ENCODE results near the gene KRTAP12-4. TPM values are rescaled to one million over a fixed set of nuclear protein-coding genes. Genes with fewer than 3 reads are reported as not detected.
"Not testable (repeated sequence)": the region's sequence is repeated elsewhere in the genome, so short reads cannot be mapped to it uniquely, and the experiment has no call there.

KRTAP12-4 gene
- total RNA-seq (2014; rRNA removed): not detected in 2 replicates
- not detected for polyA plus RNA-seq (2012)

DNA sequence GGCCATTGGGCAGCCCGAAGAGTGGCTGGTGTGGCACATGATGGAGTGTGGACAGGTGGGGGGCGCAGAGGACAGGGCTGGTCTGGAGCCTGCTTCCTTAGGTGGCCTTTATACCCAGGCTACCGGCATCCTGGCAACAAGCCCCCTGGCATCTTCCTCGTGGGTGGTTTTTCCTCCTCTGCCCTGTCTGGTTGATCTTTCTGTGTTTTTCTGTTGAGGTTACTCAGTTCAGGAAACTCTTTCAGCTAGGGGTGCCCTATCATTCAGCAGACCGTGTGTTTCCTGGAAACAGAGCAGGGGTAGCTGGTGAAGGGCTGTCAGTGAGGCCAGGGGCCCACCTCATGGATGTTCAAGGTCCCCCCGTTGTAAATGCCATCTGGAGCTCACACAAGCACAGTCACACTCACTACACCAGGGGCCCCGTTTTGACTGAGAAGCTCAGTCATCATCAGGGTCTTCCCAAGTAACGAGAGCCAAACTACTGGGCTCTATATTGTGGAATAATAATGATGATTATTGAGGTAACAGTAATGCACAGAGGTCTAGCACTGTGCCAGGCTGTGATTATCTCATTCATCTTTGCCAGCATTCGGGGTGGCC lies at the start of gene KRTAP12-4:
TSS of gene KRTAP12-4 (minus strand) at position 84 of the 600 bp plus-strand sequence. CDS start at position 39, 45 bp downstream.
- no peak for DNase-seq (ENCODE audit: low read depth)

- no peak for DNase-seq (ENCODE audit: low read depth)
Measured at GRCh38 chr21:44703731-44704635, 49.5 kb upstream of the KRTAP12-4 start.

DNA sequence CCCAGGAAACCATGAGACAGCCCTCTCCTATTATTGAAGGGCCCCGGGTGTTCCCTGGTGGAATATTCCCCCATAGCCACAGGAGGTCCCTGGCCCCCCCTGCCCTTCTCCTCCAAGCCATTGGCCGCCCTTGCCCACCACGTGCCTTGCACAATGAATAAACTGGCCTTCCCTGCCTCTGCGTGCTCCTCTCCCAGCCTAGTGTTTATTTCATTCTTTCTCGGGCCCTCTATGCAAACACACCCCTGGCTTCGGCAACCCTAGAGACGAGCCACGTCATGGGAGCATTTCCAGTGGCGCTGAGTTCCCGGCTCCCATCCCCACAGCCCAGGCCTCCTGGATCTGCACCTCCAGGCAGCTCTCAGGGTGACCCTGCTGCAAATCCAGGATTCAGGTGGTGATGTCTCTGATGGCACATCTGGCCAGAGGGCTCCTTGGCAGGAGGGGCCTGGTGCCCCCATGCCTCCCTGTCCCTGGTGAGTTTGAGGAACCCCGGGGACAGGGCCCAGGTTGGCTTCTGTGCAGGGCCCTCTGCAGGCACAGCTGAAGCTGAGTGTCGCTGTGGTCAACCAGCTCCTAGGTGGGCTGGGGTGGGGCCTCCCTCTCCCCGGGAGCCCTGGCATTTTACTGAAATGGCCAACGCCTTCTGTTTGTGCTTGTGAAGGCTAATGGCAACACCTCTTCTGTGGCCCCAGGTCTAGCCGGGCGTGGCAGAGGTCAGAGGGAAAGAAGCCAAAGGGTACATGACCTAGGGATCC lies 48.7 kb upstream of the KRTAP12-4 start:
- DNase-seq (ENCODE audit: low read depth): no peak

GRCh38 chr21:44702111-44702972 lies 47.9 kb upstream of the KRTAP12-4 start:
- DNase-seq (ENCODE audit: low read depth): no peak

DNA sequence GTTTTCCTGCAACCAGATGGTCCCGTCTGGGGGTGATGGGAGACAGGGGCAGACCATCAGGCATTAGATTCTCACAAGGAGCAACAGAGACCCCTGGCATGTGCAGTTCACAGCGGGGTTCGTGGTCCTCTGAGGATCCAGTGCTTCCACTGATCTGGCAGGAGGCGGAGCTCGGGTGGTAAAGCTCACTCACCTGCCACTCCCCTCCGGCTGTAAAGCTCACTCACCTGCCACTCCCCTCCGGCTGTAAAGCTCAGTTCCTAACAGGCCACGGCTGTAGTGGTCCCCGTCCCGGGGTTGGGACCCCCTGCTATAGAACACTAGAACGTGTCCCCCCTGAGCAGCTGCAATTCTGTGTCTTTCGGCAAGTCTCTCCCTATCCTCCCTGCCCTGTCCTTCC lies 47.1 kb upstream of the KRTAP12-4 start:
- DNase-seq (ENCODE audit: low read depth): no peak

DNA sequence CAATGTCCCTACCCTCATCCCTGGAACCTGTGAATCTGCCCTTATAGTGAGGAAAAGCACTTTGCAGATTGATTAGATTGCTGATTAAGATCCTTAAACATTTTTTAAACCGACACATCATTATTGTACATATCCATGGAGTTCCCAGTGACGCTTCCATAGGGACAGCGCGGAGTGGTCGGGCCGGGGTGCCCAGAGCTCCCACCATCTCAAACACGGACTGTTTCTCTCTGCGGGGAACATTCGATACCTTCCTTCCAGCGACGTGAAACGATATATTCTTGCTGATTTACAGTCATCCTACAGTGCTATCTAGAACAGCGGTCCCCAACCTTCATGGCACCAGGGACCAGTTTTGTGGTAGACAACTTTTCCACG lies 46.6 kb upstream of the KRTAP12-4 start:
- DNase-seq (ENCODE audit: low read depth): no peak

DNA sequence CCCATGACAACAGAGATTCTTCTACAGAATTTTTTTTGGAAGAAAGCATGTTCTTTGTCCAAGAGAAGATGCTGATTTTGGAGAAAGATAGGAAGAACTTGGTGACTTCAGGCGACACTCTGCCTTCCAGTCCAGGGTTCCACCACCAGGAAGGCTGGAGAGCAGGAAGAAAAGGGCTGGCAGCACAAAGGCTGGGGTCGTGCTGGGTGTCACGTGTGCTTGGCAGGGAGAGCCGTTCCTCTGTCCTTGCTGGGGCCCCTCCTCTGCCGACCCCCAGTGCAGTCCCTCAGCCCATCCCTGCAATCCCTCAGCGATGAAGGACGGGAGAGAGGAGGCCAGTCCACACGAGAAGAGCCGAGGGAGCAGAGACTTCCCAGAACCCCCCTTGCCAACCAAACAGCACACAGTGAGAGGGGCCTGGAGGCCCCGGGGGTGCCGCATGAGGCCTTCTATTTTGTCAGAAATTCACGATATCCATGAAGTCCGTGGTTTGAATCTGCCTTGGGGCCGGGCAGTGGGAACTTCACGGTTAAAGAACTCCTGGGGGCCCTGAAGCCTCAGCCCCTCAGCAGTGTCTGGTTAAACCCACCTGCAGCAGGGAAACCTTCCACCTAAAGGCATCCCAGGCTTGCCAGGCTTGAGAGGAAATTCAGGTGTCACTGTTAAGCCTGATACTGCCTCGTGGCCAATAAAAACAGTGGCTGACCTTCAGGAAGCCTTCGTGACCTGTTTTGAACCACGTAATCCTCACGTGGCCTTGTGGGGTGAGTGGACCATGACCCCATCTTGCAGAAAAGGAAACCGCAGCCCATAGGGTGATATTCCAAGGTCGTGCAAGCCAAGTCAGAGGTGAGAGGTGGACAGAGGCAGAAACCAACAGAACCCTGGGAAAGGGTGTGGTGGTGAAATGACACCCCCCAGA lies 45.9 kb upstream of the KRTAP12-4 start:
- no peak for DNase-seq (ENCODE audit: low read depth)

DNA sequence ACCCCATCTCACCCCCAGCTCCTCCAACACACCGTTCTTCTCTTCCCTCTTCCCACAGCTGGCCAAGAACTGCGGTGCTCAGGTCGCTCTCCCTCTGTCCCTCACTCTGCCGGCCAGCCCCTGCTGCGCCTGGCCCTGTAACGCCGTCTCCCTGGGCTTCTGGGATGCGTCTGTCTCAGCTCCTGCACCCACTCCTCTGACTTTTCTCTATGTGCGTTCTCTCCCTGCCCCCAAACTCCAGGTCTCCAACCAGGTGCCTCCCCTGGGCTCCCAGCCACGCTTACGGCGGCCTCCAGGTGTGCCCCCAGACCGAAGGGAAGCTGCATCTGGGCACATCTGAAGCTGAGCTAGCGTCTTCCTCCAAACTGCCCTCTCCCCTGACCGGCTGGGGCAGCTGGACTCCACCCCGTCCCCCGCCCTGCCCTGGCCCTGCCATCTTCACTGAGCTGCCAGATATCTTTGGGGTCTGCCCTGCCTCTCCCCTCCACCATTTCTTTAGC lies 45.1 kb upstream of the KRTAP12-4 start:
- DNase-seq (ENCODE audit: low read depth): no peak

DNA sequence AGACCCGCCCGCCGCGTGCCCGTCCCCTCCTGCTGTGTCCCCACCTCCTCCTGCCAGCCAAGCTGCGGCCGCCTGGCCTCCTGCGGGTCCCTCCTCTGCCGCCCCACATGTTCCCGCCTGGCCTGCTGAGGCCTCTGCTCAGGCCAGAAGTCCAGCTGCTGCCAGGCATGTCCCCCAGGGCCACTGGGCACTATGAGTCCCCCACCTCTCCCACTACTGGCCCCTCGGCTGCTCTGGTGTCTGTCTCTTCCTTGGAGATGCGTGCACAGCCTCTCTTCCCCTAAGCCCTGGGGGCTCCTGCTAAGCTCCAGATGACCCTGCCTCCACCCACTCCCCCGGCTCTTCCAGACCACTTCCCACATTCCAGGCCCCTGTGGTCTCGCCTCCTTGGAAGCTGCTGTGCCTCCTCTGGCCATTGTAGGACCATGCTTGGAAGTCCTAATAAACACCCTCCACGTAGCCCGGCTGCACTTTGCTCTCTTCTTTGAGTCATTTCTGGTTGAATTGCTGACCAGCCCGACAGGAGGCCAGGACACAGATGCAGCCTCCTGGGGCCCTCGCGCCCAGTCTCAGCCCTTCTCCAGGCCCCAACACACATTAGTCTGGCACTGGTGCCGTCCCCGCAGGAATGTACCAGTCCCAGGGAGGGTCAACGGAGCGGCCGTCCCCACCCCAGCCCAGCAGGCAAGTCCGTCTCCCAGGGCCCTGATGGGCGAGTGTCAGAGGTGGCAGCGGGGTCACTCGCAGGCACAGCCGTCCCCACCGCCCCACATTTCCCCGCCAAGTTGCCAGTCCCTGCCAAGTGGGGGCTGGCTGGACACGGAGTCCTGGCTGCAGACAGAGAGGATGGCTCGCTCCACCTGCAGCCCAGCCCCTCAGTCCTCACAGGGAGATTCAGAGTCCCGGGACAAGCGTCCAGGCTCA lies 43.6 kb upstream of the KRTAP12-4 start:
- peak; percentile 24 for DNase-seq (ENCODE audit: low read depth)

DNA sequence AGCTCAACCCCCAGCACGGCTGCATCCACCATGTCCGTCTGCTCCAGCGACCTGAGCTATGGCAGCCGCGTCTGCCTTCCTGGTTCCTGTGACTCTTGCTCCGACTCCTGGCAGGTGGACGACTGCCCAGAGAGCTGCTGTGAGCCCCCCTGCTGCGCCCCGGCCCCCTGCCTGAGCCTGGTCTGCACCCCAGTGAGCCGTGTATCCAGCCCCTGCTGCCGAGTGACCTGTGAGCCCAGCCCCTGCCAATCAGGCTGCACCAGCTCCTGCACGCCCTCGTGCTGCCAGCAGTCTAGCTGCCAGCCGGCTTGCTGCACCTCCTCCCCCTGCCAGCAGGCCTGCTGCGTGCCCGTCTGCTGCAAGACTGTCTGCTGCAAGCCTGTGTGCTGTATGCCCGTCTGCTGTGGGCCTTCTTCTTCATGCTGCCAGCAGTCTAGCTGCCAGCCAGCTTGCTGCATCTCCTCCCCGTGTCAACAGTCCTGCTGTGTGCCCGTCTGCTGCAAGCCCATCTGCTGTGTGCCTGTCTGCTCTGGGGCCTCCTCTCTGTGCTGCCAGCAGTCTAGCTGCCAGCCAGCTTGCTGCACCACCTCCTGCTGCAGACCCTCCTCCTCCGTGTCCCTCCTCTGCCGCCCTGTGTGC lies 42.8 kb upstream of the KRTAP12-4 start, which contains the start of gene KRTAP10-12:
TSS of gene KRTAP10-12 (plus strand) at position 1 of the 639 bp plus-strand sequence. CDS start at position 31, 30 bp downstream.
- DNase-seq (ENCODE audit: low read depth): not testable (repeated sequence)

GRCh38 chr21:44696572-44696971 lies 42.1 kb upstream of the KRTAP12-4 start:
- no peak for DNase-seq (ENCODE audit: low read depth)

DNA sequence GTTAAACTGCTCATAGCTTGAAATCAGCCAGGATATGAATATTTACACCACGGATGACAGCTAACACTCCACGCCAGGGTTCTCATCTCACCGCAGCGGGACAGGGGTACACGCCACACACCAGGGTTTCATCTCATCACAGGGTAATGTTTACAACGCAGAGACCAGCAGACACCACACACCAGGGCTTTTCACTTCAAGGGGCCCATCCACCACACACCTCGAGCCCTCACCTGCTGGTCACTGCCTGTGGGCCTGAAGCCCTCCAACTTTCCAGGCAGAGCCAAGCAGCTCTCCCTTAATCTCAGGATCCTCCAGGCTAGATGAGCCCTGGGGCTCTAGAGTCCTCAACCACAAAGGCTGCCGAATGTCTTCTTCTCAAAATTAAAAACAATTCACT lies 41.2 kb upstream of the KRTAP12-4 start:
- no peak for DNase-seq (ENCODE audit: low read depth)

DNA sequence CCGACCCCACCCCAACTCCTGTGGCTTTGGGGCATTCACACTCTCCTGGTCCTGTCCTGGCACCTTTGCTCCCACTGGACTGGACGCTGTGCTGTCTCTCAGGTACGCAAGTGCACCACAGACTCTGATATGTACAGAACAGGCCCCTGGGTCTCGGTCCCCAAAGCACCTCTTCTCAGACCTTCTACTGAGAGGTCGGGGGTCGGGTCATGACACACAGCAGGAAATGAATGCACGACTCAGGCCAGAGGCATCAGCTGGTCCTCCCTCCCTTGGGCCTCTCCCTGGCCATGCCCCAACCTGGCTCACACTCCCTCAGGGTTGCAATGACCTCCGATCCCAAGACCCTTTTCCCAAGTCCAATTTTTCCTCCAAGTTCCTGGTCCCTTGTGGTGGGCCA lies 40.7 kb upstream of the KRTAP12-4 start:
- no peak for DNase-seq (ENCODE audit: low read depth)

DNA sequence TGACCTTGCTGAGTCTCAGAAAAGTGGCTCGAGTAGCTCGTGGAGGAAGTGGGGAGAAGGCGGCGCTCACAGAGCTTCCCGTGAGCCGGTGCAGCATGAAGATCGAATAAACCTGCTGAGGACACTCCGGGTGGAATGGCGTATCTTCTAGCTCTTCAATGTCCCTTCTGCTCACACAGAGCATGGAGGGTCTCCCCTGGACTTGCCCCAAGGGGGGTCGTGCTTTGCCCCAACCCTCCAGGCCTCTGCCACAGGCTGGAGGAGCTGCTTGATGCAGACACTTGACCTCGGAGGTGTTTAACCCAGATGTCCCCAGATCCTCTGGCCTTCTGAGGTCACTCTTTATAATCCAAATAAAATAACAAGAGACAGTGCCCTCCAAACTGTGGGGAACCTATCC lies 40.3 kb upstream of the KRTAP12-4 start:
- DNase-seq (ENCODE audit: low read depth): no peak

DNA sequence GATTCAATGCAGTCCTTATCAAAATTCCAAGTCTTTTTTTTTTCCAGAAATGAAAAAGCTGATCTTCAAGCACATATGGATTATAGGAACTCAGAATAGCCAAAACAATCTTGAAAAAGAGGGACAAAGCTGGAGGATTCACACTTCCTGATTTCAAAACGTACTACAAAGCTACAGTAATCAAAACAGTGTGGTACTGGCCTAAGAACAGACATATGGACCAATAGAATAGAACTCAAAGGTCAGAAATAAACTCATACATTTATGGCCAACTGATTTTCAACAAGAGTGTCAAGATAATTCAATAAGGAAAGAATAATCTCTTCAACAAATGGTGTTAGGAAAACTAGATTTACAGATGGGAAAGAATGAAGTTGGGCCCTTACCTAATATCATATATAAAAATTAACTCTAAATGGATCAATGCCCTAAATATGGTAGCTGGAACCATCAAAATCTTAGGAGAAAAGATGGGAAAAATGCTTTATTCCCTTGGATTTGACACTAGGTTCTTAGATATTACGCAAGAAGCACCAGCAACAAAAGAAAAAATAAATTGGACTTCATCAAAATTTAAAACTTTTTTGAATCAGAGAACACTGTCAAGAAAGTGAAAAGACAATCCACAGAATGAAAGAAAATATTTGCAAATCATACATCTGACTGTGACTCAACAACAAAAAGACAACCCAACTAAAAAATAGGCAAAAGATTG lies 38.5 kb upstream of the KRTAP12-4 start:
- DNase-seq (ENCODE audit: low read depth): no peak

- DNase-seq (ENCODE audit: low read depth): no peak
Measured at GRCh38 chr21:44691686-44692085, 37.2 kb upstream of the KRTAP12-4 start.

- DNase-seq (ENCODE audit: low read depth): not testable (repeated sequence)
Measured at GRCh38 chr21:44689740-44690139, 35.3 kb upstream of the KRTAP12-4 start.
